Vein endothelial cell (primary cell): ENCODE data around the gene PIGV. TPM values are rescaled to one million over a fixed set of nuclear protein-coding genes. Genes with fewer than 3 reads are reported as not detected.

Experiments used
- small RNA-seq: library from RNA; depleted of rRNA; stranded (forward); fragments of <200 nt; gene quantifications from one replicate; pipeline ENCODE3, GENCODE V24; 2012
- total RNA-seq: library from RNA; depleted of rRNA; stranded (reverse); fragments of >200 nt; gene quantifications from 2 replicates; pipeline ENCODE4 v1.2.3, GENCODE V29; 2012

Gene PIGV
- total RNA-seq, result 6.6 and 9.8 TPM in 2 replicates

DNA sequence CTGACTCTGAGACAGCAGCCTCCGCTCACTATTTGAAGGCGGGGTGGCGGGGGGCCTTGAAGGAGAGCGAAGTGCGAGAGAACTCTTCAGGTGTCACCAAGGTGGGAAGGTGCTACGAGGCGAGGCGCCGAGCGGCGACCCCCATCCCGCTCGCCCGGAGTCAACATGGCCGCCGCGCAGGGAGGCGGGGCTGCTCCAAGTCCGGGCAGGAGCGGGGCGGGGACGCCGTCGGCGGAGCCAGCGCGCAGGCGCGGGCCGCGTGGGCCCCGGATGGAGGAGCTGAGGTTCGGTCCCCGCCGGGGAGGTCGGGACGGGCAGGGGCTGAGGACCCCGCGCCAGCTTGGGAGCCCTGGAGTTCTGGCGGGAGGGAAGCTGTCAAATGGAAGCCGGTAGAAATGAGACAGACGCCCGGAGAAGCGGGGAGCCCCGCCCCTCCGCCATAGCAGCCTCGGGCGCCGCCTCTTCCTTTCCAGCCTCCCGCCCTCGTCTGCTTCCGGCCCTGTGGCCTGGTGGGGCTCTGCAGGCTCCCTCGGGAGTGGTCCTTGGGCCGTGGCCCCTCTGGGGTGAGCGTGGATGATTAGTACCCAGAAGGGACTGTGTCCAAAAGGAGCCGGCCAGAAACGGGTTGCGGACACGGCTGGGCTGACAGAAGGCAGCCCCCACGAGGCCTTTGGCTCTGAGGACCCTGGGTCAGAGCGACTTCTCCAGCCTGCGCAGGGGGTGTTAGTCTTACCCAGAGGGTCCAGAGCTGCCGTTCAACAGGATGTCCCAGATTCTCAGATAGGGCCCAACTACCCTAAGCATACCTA lies at the start of gene PIGV:
Gene PIGV (plus strand): TSS at position 245 of the 809 bp plus-strand sequence. CDS start 2,866 bp downstream, outside the sequence.

GRCh38 chr1:26826261-26827105 lies 38.7 kb downstream of the PIGV start, which contains the start of gene ZDHHC18:
TSS of gene ZDHHC18 (plus strand) at chr1:26826688. CDS start at chr1:26826805, 117 bp downstream.

Small RNAs within 50 kb of the gene (small RNA-seq; reads per million reads assigned to genes)
- gene RN7SL165P, result not detected

Other genes with a start within 250 kb of the PIGV start
- gene ARID1A, start 91.9 kb upstream of the PIGV start, total RNA-seq, result 35.1 and 43.8 TPM in 2 replicates
- gene ZDHHC18, start 38.7 kb downstream of the PIGV start, total RNA-seq, result 15.4 and 18.6 TPM in 2 replicates
- gene SFN, start 75.2 kb downstream of the PIGV start, total RNA-seq, result 0.10 TPM in 1 of 2 replicates, not detected in the other
- gene GPN2, start 102.3 kb downstream of the PIGV start, total RNA-seq, result 10.8 and 13.1 TPM in 2 replicates
- gene GPATCH3, start 112.5 kb downstream of the PIGV start, total RNA-seq, result 6.5 and 7.5 TPM in 2 replicates
- not detected in 2 replicates for gene NR0B2, start 126.0 kb downstream of the PIGV start, total RNA-seq
- 32.7 and 33.3 TPM in 2 replicates for gene NUDC, start 133.8 kb downstream of the PIGV start, total RNA-seq
- gene KDF1, start 172.5 kb downstream of the PIGV start, total RNA-seq, result not detected in 2 replicates
- gene TRNP1, start 205.7 kb downstream of the PIGV start, total RNA-seq, result 11.1 and 13.3 TPM in 2 replicates
- 0.57 and 0.98 TPM in 2 replicates for gene TENT5B, start 224.9 kb downstream of the PIGV start, total RNA-seq